ENCODE data around the gene OAS1.

GRCh38 chr12:112936264-112936663 is 29.5 kb downstream of the OAS1 start:
- TF ChIP-seq CTCF (IDR thresholded peaks at IDR 0.05): no peak
- no peak for TF ChIP-seq EZH2 (IDR thresholded peaks at IDR 0.05; ENCODE audit: borderline replicate concordance, insufficient read depth, low read depth, low read length, poor library complexity, severe bottlenecking)
